ENCODE data around the gene RHOJ. TPM values are rescaled to one million over a fixed set of nuclear protein-coding genes. Genes with fewer than 3 reads are reported as not detected.
A peak's percentile ranks its signal among the peaks of the same experiment; 100 is the strongest.

RHOJ gene
- total RNA-seq (2014; rRNA removed; shearing (Covaris generic)) (0.17 TPM in 1 of 2 replicates, not detected in the other), polyA plus RNA-seq (2016; fragmentation: Nextera tagmentation; extraction: Ambion mirVana) (not detected in 2 replicates)
- long read RNA-seq: 0 reads

GRCh38 chr14:63204407-63205043 lies at the start of gene RHOJ:
Gene RHOJ (plus strand): TSS chr14:63204443. CDS start chr14:63204870, 427 bp downstream.
- Histone ChIP-seq H3K4me1 (ENCODE audit: insufficient read depth) (peaks cover 16% of the 10 kb centered on the region), H3F3A (replicated peaks; ENCODE audit: low read depth) (no peaks in the 10 kb centered on the region)

GRCh38 chr14:63155511-63156185 lies 48.6 kb upstream of the RHOJ start:
- no peak overlapping the region for H3K4me2 ChIP-seq
- no peaks in the 10 kb centered on the region for H3K79me2 ChIP-seq (replicated peaks; ENCODE audit: insufficient read depth)
- DNase-seq (ENCODE audit: low spot score) (no peak), ATAC-seq (no peak)
- H3K9me3 Mint-ChIP-seq: no peaks in the 10 kb centered on the region; the same call in 2 of the 3 replicates
- H3K36me3 ChIP-seq (ENCODE audit: insufficient read depth): no peaks in the 10 kb centered on the region
- H3K4me1 ChIP-seq (ENCODE audit: insufficient read depth): no peaks in the 10 kb centered on the region
- H3K36me3 Mint-ChIP-seq (ENCODE audit: low read depth): no peaks in the 10 kb centered on the region
- H3K27ac Mint-ChIP-seq: no peak overlapping the region
- H2AFZ ChIP-seq: no peak overlapping the region; the same call in 1 of the 2 replicates
- no peaks in the 10 kb centered on the region for H3F3A ChIP-seq (replicated peaks; ENCODE audit: low read depth)
- H3K27me3 Mint-ChIP-seq (ENCODE audit: insufficient read depth, low read depth, poor library complexity): no peaks in the 10 kb centered on the region
- peaks cover 3% of the 10 kb centered on the region; the same call in 2 of the 3 replicates for H3K4me1 Mint-ChIP-seq
- H3K4me3 Mint-ChIP-seq: no peak overlapping the region
- H3K27ac ChIP-seq (ENCODE audit: low read depth): no peak overlapping the region
- H3K9me2 ChIP-seq (ENCODE audit: insufficient read depth): peaks cover 5% of the 10 kb centered on the region; the same call in 1 of the 2 replicates
- H3K27me3 ChIP-seq (ENCODE audit: insufficient read depth): no peaks in the 10 kb centered on the region
- no peak overlapping the region for H3K4me3 ChIP-seq
- H4K20me1 ChIP-seq (replicated peaks; ENCODE audit: insufficient read depth): no peaks in the 10 kb centered on the region
- TF ChIP-seq ZNF114 (CRISPR knock-in tag; IDR thresholded peaks at IDR 0.05) (no peak), ZNF331 (CRISPR knock-in tag; IDR thresholded peaks at IDR 0.05; ENCODE audit: low read depth) (no peak), ZNF462 (CRISPR knock-in tag; IDR thresholded peaks at IDR 0.05) (no peak), CREB1 (CRISPR knock-in tag; IDR thresholded peaks at IDR 0.05; ENCODE audit: low read depth) (no peak), JUNB (IDR thresholded peaks at IDR 0.05; ENCODE audit: unreplicated experiment) (no peak)

More at GRCh38 chr14:63204407-63205043, at the start of gene RHOJ:
- TF ChIP-seq CTCF (conservative IDR thresholded peaks at IDR 0.05; ENCODE audit: low read depth in 2 of 2): no peak
- TF ChIP-seq EZH2phosphoT487 (IDR thresholded peaks at IDR 0.05; ENCODE audit: unreplicated experiment): no peak
- no peak for TF ChIP-seq JUNB (IDR thresholded peaks at IDR 0.05; ENCODE audit: unreplicated experiment)
- TF ChIP-seq POLR2AphosphoS5 (IDR thresholded peaks at IDR 0.05; ENCODE audit: low read depth): no peak
- TF ChIP-seq NANOG (IDR thresholded peaks at IDR 0.05; ENCODE audit: borderline replicate concordance): no peak
- no peak for TF ChIP-seq ZNF114 (CRISPR knock-in tag; IDR thresholded peaks at IDR 0.05)
- DNase-seq (ENCODE audit: low spot score): peak; percentile 42
- Mint-ChIP-seq H3K27ac (no peak within 1 kb of the TSS), H3K27me3 (ENCODE audit: insufficient read depth, low read depth, poor library complexity) (no peaks in the 10 kb centered on the region), H3K9me3 (no peaks in the 10 kb centered on the region), H3K4me1 (peaks cover 11% of the 10 kb centered on the region), H3K36me3 (ENCODE audit: low read depth) (no peaks in the 10 kb centered on the region), H3K4me3 (no peak within 1 kb of the TSS)
- peak within 1 kb of the TSS; percentile 97 for H2AFZ ChIP-seq
- 0 out of 2 replicates have a peak, but pooled peaks cover 4% of the 10 kb centered on the region for H3K9me2 ChIP-seq (ENCODE audit: insufficient read depth)
- H4K20me1 ChIP-seq (replicated peaks; ENCODE audit: insufficient read depth): no peaks in the 10 kb centered on the region
- H3K36me3 ChIP-seq (ENCODE audit: insufficient read depth): no peaks in the 10 kb centered on the region
- 0 out of 2 replicates have a peak within 1 kb of the TSS, but pooled peaks have one; percentile 13 for H3K4me3 ChIP-seq
- no peaks in the 10 kb centered on the region for H3K79me2 ChIP-seq (replicated peaks; ENCODE audit: insufficient read depth)
- peak within 1 kb of the TSS; percentile 62; the same call in 1 of the 2 replicates for H3K27ac ChIP-seq (ENCODE audit: low read depth)
- peak; percentile 84 for ATAC-seq
- peak within 1 kb of the TSS; percentile 67 for H3K4me2 ChIP-seq
- H3K27me3 ChIP-seq (ENCODE audit: insufficient read depth): no peaks in the 10 kb centered on the region
